ENCODE results near the gene LRBA. TPM values are rescaled to one million over a fixed set of nuclear protein-coding genes. Genes with fewer than 3 reads are reported as not detected.

LRBA gene
- total and polyA plus RNA-seq, 2 donors, result 18.4 to 38.6 TPM

DNA sequence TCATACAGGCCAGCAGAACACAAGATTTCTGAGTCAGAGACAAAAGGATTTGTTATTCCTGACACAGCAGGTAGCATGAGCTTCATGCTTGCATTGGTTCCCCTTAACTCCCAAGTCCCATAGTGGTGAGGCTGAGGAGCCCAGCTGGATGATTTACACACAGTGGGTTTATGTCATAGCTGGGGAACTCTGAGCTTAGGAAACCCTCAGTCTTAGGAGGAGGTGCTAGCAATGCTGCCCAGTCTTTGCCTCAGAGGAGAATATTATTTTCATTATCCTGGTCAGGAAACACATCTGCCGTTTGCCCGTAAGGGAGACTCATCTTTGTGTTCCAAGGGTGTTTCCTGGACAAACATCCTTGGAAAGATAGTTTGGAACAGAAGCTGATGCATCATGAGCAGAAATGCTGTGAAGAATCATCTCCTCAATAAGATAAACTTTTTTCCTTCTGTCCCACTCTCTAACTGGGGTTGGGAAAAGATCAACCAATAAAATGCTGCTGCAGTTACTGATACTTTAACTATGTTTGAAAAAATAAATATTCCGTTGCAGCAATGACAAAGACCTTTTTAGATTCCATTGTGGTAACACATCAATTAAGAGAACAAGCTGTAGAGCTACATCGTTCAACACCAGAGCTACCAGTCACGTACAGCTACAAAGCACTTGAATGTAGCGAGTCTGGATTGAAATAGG lies 790.0 kb downstream of the LRBA start:
- Histone ChIP-seq H3K36me3 (ENCODE audit: control insufficient read depth in 2 of 2, insufficient read depth in 2 of 2, low read length in 1 of 2) (no peaks in the 10 kb centered on the region), H3K4me3 (ENCODE audit: low read length in 2 of 2) (no peak overlapping the region), H3K4me1 (ENCODE audit: control insufficient read depth in 2 of 2, insufficient read depth in 2 of 2, low read length in 2 of 2) (no peaks in the 10 kb centered on the region), H3K9me3 (ENCODE audit: control insufficient read depth in 2 of 2, insufficient read depth in 1 of 2, low read length in 1 of 2) (no peaks in the 10 kb centered on the region), H3K27me3 (ENCODE audit: control insufficient read depth in 2 of 2, insufficient read depth in 1 of 2, low read length in 1 of 2) (no peaks in the 10 kb centered on the region), H3K27ac (ENCODE audit: low read depth in 1 of 2, low read length in 1 of 2) (no peak overlapping the region)
- DNase-seq (ENCODE audit: low read depth in 6 of 9, low spot score in 9 of 9), result no peak
- 97% methylated on average over 6 of the region's 6 CpGs for WGBS

DNA sequence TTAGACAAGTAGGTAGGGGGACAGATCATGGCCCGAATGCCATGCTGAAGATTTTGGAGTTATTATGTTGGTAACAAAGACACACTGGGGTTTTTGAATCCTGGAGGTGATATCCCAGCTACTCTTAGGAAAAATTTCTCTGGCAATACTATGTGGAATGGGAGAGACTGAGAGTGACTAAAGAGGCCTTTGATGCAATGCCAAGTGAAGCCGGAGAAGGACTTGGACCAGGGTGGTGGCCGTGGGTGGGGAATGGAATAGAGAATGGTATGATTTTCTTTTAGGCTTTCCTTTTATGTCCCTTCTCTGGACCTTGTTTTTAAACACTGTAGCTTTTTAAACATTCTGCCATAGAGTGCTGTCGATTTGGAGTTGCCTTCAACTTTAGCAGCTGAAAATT lies 795.2 kb downstream of the LRBA start:
- no peak overlapping the region for H3K27ac ChIP-seq (ENCODE audit: low read depth in 1 of 2, low read length in 1 of 2)
- DNase-seq (ENCODE audit: low read depth in 6 of 9, low spot score in 9 of 9), result no peak
- no peaks in the 10 kb centered on the region for H3K36me3 ChIP-seq (ENCODE audit: control insufficient read depth in 2 of 2, insufficient read depth in 2 of 2, low read length in 1 of 2)
- H3K4me3 ChIP-seq (ENCODE audit: low read length in 2 of 2), result no peak overlapping the region
- WGBS, result 96% methylated on average over 4 of the region's 4 CpGs
- no peaks in the 10 kb centered on the region for H3K4me1 ChIP-seq (ENCODE audit: control insufficient read depth in 2 of 2, insufficient read depth in 2 of 2, low read length in 2 of 2)
- H3K9me3 ChIP-seq (ENCODE audit: control insufficient read depth in 2 of 2, insufficient read depth in 1 of 2, low read length in 1 of 2), result no peaks in the 10 kb centered on the region
- no peaks in the 10 kb centered on the region for H3K27me3 ChIP-seq (ENCODE audit: control insufficient read depth in 2 of 2, insufficient read depth in 1 of 2, low read length in 1 of 2)

DNA sequence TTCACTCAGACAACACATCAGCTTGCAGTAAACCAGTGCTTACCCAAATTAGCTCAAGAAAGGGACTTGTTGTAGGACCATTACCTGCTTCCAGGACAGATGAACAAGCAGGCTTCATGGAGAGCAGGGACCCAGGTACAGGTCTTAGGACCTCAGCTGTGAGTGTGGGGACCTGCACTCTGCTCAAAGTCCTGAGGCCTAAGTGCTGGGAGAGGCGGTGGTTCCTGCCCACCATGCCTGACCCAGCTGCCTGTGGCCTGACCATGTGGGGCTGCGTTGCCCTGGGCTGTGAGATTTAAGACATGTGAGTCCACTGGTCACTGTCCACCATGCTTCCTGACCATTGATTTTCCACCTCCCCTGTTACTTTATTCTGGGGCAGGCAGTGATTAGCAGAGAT lies 796.6 kb downstream of the LRBA start:
- Histone ChIP-seq H3K9me3 (ENCODE audit: control insufficient read depth in 2 of 2, insufficient read depth in 1 of 2, low read length in 1 of 2) (no peaks in the 10 kb centered on the region), H3K36me3 (ENCODE audit: control insufficient read depth in 2 of 2, insufficient read depth in 2 of 2, low read length in 1 of 2) (no peaks in the 10 kb centered on the region), H3K27ac (ENCODE audit: low read depth in 1 of 2, low read length in 1 of 2) (no peak overlapping the region), H3K4me1 (ENCODE audit: control insufficient read depth in 2 of 2, insufficient read depth in 2 of 2, low read length in 2 of 2) (no peaks in the 10 kb centered on the region), H3K27me3 (ENCODE audit: control insufficient read depth in 2 of 2, insufficient read depth in 1 of 2, low read length in 1 of 2) (no peaks in the 10 kb centered on the region), H3K4me3 (ENCODE audit: low read length in 2 of 2) (no peak overlapping the region)
- DNase-seq (ENCODE audit: low read depth in 6 of 9, low spot score in 9 of 9), result no peak
- 95% methylated on average over 2 of the region's 2 CpGs for WGBS

DNA sequence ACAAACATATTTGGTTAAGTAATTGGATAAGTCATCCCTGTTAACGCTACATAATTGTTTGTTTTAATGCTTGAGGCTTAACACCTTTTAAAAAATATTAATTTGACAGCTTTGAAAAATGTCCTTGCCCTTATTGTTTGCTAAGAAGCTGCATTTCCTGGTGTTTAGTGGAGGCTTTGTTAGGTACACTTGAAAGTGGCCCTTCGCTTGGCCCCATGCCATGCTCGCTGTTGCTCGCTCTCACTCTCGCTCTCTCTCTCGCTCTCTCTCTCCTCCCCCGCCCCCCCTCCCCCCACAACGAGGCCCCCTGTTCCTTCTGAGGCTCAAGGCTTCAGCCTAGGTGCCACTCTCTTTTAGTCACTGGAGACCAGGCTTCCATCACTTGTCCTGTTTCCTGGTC lies 797.3 kb downstream of the LRBA start:
- H3K27ac ChIP-seq (ENCODE audit: low read depth in 1 of 2, low read length in 1 of 2), result no peak overlapping the region
- WGBS, result 90% methylated on average over 8 of the region's 8 CpGs
- no peaks in the 10 kb centered on the region for H3K27me3 ChIP-seq (ENCODE audit: control insufficient read depth in 2 of 2, insufficient read depth in 1 of 2, low read length in 1 of 2)
- no peaks in the 10 kb centered on the region for H3K36me3 ChIP-seq (ENCODE audit: control insufficient read depth in 2 of 2, insufficient read depth in 2 of 2, low read length in 1 of 2)
- H3K4me3 ChIP-seq (ENCODE audit: low read length in 2 of 2), result no peak overlapping the region
- H3K9me3 ChIP-seq (ENCODE audit: control insufficient read depth in 2 of 2, insufficient read depth in 1 of 2, low read length in 1 of 2), result no peaks in the 10 kb centered on the region
- no peaks in the 10 kb centered on the region for H3K4me1 ChIP-seq (ENCODE audit: control insufficient read depth in 2 of 2, insufficient read depth in 2 of 2, low read length in 2 of 2)
- no peak for DNase-seq (ENCODE audit: low read depth in 6 of 9, low spot score in 9 of 9)

DNA sequence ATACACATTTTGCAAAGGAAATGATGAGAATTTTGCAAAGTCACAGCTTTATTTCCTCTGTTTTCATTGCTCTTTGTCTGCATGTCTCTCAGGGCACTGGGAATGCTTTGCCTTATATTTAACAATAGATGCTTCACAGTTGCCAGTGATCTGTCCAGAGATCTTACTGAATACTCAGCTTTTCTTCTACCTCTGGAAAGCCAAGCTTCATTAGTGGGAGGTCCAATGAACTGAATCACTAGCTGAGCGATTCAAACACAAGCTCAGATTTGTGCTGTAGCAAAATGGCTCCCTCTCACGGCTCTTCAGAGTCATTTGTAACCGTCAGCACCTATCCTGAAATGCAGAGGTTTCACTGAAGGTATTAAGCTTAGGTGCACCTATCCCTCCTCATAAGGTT lies 797.9 kb downstream of the LRBA start:
- Histone ChIP-seq H3K9me3 (ENCODE audit: control insufficient read depth in 2 of 2, insufficient read depth in 1 of 2, low read length in 1 of 2) (no peaks in the 10 kb centered on the region), H3K27ac (ENCODE audit: low read depth in 1 of 2, low read length in 1 of 2) (no peak overlapping the region), H3K4me3 (ENCODE audit: low read length in 2 of 2) (no peak overlapping the region), H3K4me1 (ENCODE audit: control insufficient read depth in 2 of 2, insufficient read depth in 2 of 2, low read length in 2 of 2) (no peaks in the 10 kb centered on the region), H3K27me3 (ENCODE audit: control insufficient read depth in 2 of 2, insufficient read depth in 1 of 2, low read length in 1 of 2) (no peaks in the 10 kb centered on the region), H3K36me3 (ENCODE audit: control insufficient read depth in 2 of 2, insufficient read depth in 2 of 2, low read length in 1 of 2) (no peaks in the 10 kb centered on the region)
- DNase-seq (ENCODE audit: low read depth in 6 of 9, low spot score in 9 of 9), result no peak
- 64% methylated on average over 3 of the region's 3 CpGs for WGBS

- no peak overlapping the region for H3K4me3 ChIP-seq (ENCODE audit: low read length in 2 of 2)
- H3K9me3 ChIP-seq (ENCODE audit: control insufficient read depth in 2 of 2, insufficient read depth in 1 of 2, low read length in 1 of 2), result no peaks in the 10 kb centered on the region
- DNase-seq (ENCODE audit: low read depth in 6 of 9, low spot score in 9 of 9), result no peak
- H3K27me3 ChIP-seq (ENCODE audit: control insufficient read depth in 2 of 2, insufficient read depth in 1 of 2, low read length in 1 of 2), result no peaks in the 10 kb centered on the region
- no peaks in the 10 kb centered on the region for H3K36me3 ChIP-seq (ENCODE audit: control insufficient read depth in 2 of 2, insufficient read depth in 2 of 2, low read length in 1 of 2)
- no peaks in the 10 kb centered on the region for H3K4me1 ChIP-seq (ENCODE audit: control insufficient read depth in 2 of 2, insufficient read depth in 2 of 2, low read length in 2 of 2)
- 94% methylated on average over 5 of the region's 5 CpGs for WGBS
- no peak overlapping the region for H3K27ac ChIP-seq (ENCODE audit: low read depth in 1 of 2, low read length in 1 of 2)
Observed at GRCh38 chr4:150216726-150217125, 798.4 kb downstream of the LRBA start.

GRCh38 chr4:150215601-150216000 lies 799.5 kb downstream of the LRBA start:
- Histone ChIP-seq H3K36me3 (ENCODE audit: control insufficient read depth in 2 of 2, insufficient read depth in 2 of 2, low read length in 1 of 2) (no peaks in the 10 kb centered on the region), H3K27ac (ENCODE audit: low read depth in 1 of 2, low read length in 1 of 2) (no peak overlapping the region), H3K4me1 (ENCODE audit: control insufficient read depth in 2 of 2, insufficient read depth in 2 of 2, low read length in 2 of 2) (no peaks in the 10 kb centered on the region), H3K4me3 (ENCODE audit: low read length in 2 of 2) (no peak overlapping the region), H3K27me3 (ENCODE audit: control insufficient read depth in 2 of 2, insufficient read depth in 1 of 2, low read length in 1 of 2) (no peaks in the 10 kb centered on the region), H3K9me3 (ENCODE audit: control insufficient read depth in 2 of 2, insufficient read depth in 1 of 2, low read length in 1 of 2) (no peaks in the 10 kb centered on the region)
- 96% methylated on average over 3 of the region's 3 CpGs for WGBS
- DNase-seq (ENCODE audit: low read depth in 6 of 9, low spot score in 9 of 9), result no peak

Other genes with a start within 250 kb of the LRBA start
- gene RPS3A, start 84.3 kb upstream of the LRBA start, total RNA-seq, result 5,602 TPM
- gene RPS3A, start 84.3 kb upstream of the LRBA start, polyA plus RNA-seq, result 6,423 TPM